ENCODE measurements around the gene LCP2.

GRCh38 chr5:170288151-170288550, 9.4 kb downstream of the LCP2 start:
- TF ChIP-seq EZH2 (IDR thresholded peaks at IDR 0.05; ENCODE audit: low read depth) (no peak), CTCF (conservative IDR thresholded peaks at IDR 0.05) (no peak)
